Measurements from ENCODE around the gene HDAC7. TPM values are rescaled to one million over a fixed set of nuclear protein-coding genes. Genes with fewer than 3 reads are reported as not detected.

The HDAC7 gene
- total and polyA plus RNA-seq, 2 of the 13 experiments (the other 11 are each of a cell fraction or from before 2014, with no cell fraction given), result 4.6 to 10.8 TPM

DNA sequence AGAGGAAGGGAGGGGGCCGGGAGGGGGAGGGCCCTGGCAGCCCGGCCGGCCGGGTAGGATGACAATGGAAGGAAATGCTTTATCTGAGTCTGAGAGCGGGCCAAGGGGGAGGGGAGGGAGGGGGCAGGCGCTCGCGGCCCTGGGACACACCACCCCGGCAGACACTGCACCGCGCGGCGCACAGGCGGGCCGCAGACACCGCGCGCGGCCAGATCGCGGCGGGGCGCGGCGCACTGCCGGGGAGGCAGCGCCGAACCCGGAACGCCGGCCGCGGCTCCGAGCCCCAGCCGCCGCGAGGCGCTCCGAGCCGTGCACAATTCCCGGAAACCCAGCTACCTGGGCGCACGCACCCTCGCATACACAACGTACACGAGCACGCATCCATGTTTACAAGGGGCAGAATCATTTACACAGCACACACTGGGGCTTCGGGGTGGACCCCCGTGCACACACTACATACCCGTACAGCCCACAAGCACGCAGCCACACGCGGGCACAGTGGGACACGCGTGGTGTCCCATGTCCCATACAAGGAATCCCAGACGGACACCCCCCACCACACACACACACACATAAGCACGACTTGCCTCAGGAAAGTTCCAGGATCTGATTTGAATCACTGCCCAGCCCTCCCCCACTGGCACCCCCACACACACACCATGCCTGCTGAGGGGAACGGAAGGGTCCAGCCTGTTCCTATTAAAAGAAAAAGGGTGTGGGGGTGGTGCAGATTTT lies at the start of gene HDAC7 (continued):
- TF ChIP-seq MIER2 (CRISPR knock-in tag; IDR thresholded peaks at IDR 0.05), result no peak
- no peak for TF ChIP-seq CREM (IDR thresholded peaks at IDR 0.05)
- TF ChIP-seq CREM (CRISPR knock-in tag; IDR thresholded peaks at IDR 0.05), result no peak
- TF ChIP-seq MTF1 (CRISPR knock-in tag; IDR thresholded peaks at IDR 0.05), result no peak
- TF ChIP-seq, protein P1, sequence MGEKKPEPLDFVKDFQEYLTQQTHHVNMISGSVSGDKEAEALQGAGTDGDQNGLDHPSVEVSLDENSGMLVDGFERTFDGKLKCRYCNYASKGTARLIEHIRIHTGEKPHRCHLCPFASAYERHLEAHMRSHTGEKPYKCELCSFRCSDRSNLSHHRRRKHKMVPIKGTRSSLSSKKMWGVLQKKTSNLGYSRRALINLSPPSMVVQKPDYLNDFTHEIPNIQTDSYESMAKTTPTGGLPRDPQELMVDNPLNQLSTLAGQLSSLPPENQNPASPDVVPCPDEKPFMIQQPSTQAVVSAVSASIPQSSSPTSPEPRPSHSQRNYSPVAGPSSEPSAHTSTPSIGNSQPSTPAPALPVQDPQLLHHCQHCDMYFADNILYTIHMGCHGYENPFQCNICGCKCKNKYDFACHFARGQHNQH (CRISPR knock-in tag; IDR thresholded peaks at IDR 0.05), result no peak
- TF ChIP-seq ATF1 (CRISPR knock-in tag; IDR thresholded peaks at IDR 0.05), result no peak
- TF ChIP-seq CENPT (CRISPR knock-in tag; IDR thresholded peaks at IDR 0.05; ENCODE audit: low read depth), result no peak
- TF ChIP-seq PTBP1 (IDR thresholded peaks at IDR 0.05; ENCODE audit: low read depth, low read length, poor library complexity, severe bottlenecking), result no peak
- TF ChIP-seq HDAC6 (IDR thresholded peaks at IDR 0.05; ENCODE audit: low read depth, low read length), result no peak
- TF ChIP-seq ASH2L (IDR thresholded peaks at IDR 0.05; ENCODE audit: insufficient read length, low read depth, low read length), result no peak
- TF ChIP-seq HHEX (CRISPR knock-in tag; IDR thresholded peaks at IDR 0.05), result no peak
- no peak for TF ChIP-seq RFXAP (CRISPR knock-in tag; IDR thresholded peaks at IDR 0.05; ENCODE audit: borderline replicate concordance)
- TF ChIP-seq NFIC (IDR thresholded peaks at IDR 0.05; ENCODE audit: low read length), result no peak
- TF ChIP-seq KDM6A (CRISPR knock-in tag; IDR thresholded peaks at IDR 0.05; ENCODE audit: low read depth), result no peak
- peak; percentile 14; the same call in 1 of the 2 replicates for TF ChIP-seq KDM5B (CRISPR knock-in tag; IDR thresholded peaks at IDR 0.05; ENCODE audit: borderline replicate concordance)
- no peak for TF ChIP-seq GFI1 (CRISPR knock-in tag; IDR thresholded peaks at IDR 0.05; ENCODE audit: borderline replicate concordance)
- no peak for TF ChIP-seq RXRA (CRISPR knock-in tag; IDR thresholded peaks at IDR 0.05)
- no peak for TF ChIP-seq PRDM4 (CRISPR knock-in tag; IDR thresholded peaks at IDR 0.05; ENCODE audit: borderline replicate concordance)
- TF ChIP-seq, protein P2, sequence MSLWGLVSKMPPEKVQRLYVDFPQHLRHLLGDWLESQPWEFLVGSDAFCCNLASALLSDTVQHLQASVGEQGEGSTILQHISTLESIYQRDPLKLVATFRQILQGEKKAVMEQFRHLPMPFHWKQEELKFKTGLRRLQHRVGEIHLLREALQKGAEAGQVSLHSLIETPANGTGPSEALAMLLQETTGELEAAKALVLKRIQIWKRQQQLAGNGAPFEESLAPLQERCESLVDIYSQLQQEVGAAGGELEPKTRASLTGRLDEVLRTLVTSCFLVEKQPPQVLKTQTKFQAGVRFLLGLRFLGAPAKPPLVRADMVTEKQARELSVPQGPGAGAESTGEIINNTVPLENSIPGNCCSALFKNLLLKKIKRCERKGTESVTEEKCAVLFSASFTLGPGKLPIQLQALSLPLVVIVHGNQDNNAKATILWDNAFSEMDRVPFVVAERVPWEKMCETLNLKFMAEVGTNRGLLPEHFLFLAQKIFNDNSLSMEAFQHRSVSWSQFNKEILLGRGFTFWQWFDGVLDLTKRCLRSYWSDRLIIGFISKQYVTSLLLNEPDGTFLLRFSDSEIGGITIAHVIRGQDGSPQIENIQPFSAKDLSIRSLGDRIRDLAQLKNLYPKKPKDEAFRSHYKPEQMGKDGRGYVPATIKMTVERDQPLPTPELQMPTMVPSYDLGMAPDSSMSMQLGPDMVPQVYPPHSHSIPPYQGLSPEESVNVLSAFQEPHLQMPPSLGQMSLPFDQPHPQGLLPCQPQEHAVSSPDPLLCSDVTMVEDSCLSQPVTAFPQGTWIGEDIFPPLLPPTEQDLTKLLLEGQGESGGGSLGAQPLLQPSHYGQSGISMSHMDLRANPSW (CRISPR knock-in tag; IDR thresholded peaks at IDR 0.05; ENCODE audit: borderline replicate concordance), result no peak
- no peak for TF ChIP-seq FOXP4 (CRISPR knock-in tag; IDR thresholded peaks at IDR 0.05)
- no peak for TF ChIP-seq HNF1B (CRISPR knock-in tag; IDR thresholded peaks at IDR 0.05)

Data from HepG2 (cell line).